Cardiac fibroblast (primary cell): ENCODE measurements around the gene KIF21B.

Source experiments
- DNase-seq, 2 donors: peaks; one replicate each; pipeline versions ENCODE4 v3.0.0 to v3.0.0-alpha.2; 2010; ENCODE audit warnings: low read depth in 2 of 2
- H3K4me3 ChIP-seq, 2 donors: replicated peaks in 1 of 2; 1 replicate in 1 of 2; 2 replicates in 1 of 2; pipeline ENCODE4 v1.5.1; 2011; ENCODE audit warnings: low read depth in 2 of 2, low read length in 2 of 2, mild to moderate bottlenecking in 2 of 2, moderate library complexity in 1 of 2
- TF ChIP-seq, protein P1 (sequence below): IDR thresholded peaks from one replicate; pipeline ENCODE4 v1.5.1; 2011; ENCODE audit warnings: low read depth, mild to moderate bottlenecking, low read length, inconsistent platforms

The KIF21B gene

GRCh38 chr1:201002510-201002909, 21.0 kb downstream of the KIF21B start:
- no peak for DNase-seq

DNA sequence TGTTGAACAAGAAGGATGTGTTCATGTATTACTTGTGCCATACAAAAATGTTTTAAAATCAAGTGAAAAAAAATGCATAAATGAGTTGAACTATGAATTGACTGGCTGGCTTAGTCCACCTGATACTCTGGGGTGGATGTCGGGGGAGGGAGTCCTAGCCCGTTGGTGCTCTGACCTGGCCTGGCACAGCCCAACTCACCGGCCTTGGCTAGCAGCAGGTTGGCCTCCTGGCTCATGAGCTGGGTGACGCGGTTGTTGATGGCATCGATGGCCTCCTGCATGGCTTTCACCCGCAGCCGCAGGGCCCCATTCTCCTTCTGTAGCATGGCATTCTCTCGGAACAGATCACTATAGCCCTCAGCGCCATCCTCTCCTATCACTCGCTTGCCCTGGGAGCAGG, 21.6 kb downstream of the KIF21B start:
- H3K4me3 ChIP-seq: no peak overlapping the region
- TF ChIP-seq, protein P1, sequence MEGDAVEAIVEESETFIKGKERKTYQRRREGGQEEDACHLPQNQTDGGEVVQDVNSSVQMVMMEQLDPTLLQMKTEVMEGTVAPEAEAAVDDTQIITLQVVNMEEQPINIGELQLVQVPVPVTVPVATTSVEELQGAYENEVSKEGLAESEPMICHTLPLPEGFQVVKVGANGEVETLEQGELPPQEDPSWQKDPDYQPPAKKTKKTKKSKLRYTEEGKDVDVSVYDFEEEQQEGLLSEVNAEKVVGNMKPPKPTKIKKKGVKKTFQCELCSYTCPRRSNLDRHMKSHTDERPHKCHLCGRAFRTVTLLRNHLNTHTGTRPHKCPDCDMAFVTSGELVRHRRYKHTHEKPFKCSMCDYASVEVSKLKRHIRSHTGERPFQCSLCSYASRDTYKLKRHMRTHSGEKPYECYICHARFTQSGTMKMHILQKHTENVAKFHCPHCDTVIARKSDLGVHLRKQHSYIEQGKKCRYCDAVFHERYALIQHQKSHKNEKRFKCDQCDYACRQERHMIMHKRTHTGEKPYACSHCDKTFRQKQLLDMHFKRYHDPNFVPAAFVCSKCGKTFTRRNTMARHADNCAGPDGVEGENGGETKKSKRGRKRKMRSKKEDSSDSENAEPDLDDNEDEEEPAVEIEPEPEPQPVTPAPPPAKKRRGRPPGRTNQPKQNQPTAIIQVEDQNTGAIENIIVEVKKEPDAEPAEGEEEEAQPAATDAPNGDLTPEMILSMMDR: no peak

More at GRCh38 chr1:201002510-201002909, 21.0 kb downstream of the KIF21B start:
- H3K4me3 ChIP-seq: no peak overlapping the region
- TF ChIP-seq, protein P1: no peak

GRCh38 chr1:201000391-201000790, 23.1 kb downstream of the KIF21B start:
- H3K4me3 ChIP-seq: no peak overlapping the region
- no peak for DNase-seq
- TF ChIP-seq, protein P1: no peak

More for the DNA sequence above, 21.6 kb downstream of the KIF21B start:
- DNase-seq: no peak

DNA sequence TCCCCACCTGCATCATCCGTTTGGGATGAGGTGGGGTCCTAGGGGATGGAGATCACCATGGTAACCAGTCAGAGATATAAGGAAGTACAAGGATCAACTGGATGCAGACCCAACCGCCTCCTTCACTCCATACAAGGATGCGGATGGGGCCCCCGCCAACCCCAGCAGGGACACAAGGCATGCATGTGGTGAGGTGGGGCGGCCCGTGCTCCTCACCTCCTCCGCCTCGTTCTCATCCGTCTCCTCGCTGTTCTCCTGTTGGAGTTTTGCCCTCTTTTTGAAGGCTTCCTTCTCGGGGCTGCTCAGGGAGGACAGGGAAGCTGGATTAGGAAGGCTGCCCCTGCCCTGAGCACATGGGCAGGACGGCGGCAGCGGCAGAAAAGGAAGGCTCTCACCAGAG, 23.8 kb downstream of the KIF21B start:
- TF ChIP-seq, protein P1: no peak
- H3K4me3 ChIP-seq: no peak overlapping the region
- no peak for DNase-seq

DNA sequence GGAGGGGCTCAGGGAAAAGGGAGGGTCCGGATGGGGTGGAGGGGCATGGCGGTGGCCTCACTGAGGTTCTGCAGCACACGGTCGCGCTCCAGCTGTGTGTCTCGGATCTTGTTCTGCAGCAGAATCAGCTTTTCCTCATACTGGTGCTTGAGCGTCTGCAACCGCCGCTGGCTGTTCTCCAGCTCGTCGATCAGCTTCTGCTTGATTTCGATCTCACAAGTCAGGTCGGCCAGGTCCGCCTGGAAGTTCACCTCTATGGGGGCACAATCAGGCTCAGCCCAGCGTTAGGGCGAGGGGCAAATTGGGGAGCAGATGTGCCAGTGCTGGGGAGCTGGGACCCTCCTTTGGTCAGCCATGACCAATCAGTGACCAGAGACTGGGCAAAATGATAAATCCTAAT, 25.2 kb downstream of the KIF21B start:
- no peak overlapping the region for H3K4me3 ChIP-seq
- no peak for DNase-seq
- TF ChIP-seq, protein P1: no peak

DNA sequence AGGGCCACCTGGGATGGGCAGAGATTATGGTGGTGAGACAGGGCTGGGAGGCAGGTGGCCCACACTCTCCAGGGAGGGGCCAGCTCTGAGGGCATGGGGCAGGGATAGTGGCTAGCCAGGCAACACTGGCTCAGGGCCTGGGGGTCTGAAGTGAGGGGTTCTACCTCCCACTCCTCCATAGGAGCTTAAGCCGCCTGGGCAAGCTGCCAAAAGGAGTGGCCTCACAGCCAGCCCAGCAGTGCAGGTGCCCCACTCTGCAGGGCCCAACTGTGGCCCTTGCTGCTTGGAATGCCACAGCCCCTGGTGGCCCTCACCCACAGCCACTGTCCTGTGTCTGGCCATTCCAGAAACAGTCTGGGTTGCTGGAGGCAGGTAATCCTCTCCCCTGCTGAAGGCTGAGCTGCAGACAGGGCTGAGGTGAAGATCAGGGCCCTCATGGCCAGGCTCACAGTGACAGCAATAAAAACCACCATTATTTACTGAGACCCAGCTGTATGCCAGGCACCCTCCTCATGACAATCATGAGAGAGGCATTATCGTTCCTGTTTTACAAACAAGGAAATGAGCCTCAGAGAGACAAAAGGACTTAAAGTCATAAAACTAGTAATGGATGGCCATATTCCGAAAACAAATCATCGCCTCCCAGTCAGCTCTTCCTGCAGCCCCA, 31.0 kb downstream of the KIF21B start:
- no peak overlapping the region for H3K4me3 ChIP-seq
- no peak for DNase-seq
- TF ChIP-seq, protein P1: no peak

- no peak for DNase-seq
- TF ChIP-seq, protein P1: no peak
- no peak overlapping the region for H3K4me3 ChIP-seq
Observed at GRCh38 chr1:200991097-200991614, 32.4 kb downstream of the KIF21B start.
